Measurements from ENCODE around the gene PNPLA3. TPM values are rescaled to one million over a fixed set of nuclear protein-coding genes. Genes with fewer than 3 reads are reported as not detected.
A peak's percentile ranks its signal among the peaks of the same experiment; 100 is the strongest.

PNPLA3 gene
- total and polyA plus RNA-seq, 2 of the 4 experiments (the other 2 are of a cell fraction): 3.6 to 7.5 TPM

GRCh38 chr22:43895986-43896645, 27.5 kb upstream of the PNPLA3 start:
- ATAC-seq (ENCODE audit: low read depth) (no peak), DNase-seq (no peak)
- H2AFZ ChIP-seq (replicated peaks; ENCODE audit: low read length, poor library complexity): no peak overlapping the region
- H3K18ac ChIP-seq (ENCODE audit: low read depth, low read length): no peak overlapping the region
- H4K5ac ChIP-seq (ENCODE audit: low read depth, low read length): no peak overlapping the region
- H4K20me1 ChIP-seq (ENCODE audit: insufficient read depth, low read length): no peaks in the 10 kb centered on the region
- H2BK5ac ChIP-seq (ENCODE audit: low read depth, low read length, poor library complexity, severe bottlenecking): no peak overlapping the region
- dilution Hi-C loops (cut with HindIII; ENCODE audit: low sequenced_read_pairs, unreplicated experiment) (no loop called here), intact Hi-C loops (cut with micrococcal nuclease) (no loop called here), in situ Hi-C loops (cut with MboI; ENCODE audit: low sequenced_read_pairs) (no loop called here)
- no peak overlapping the region for H3K27ac ChIP-seq (ENCODE audit: insufficient read depth, low read length)
- no TSS peak for BruUV-seq (replicated peaks)
- H2AK9ac ChIP-seq (replicated peaks; ENCODE audit: low read depth, low read length, poor library complexity): no peak overlapping the region
- TF ChIP-seq, protein P1, sequence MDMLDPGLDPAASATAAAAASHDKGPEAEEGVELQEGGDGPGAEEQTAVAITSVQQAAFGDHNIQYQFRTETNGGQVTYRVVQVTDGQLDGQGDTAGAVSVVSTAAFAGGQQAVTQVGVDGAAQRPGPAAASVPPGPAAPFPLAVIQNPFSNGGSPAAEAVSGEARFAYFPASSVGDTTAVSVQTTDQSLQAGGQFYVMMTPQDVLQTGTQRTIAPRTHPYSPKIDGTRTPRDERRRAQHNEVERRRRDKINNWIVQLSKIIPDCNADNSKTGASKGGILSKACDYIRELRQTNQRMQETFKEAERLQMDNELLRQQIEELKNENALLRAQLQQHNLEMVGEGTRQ (IDR thresholded peaks at IDR 0.05; ENCODE audit: low read depth, low read length): no peak
- no peak for TF ChIP-seq BHLHE40 (IDR thresholded peaks at IDR 0.05; ENCODE audit: low read depth, low read length)
- TF ChIP-seq RAD21 (IDR thresholded peaks at IDR 0.05; ENCODE audit: low read length): no peak
- no peak for TF ChIP-seq RFX5 (IDR thresholded peaks at IDR 0.05; ENCODE audit: low read depth, low read length)
- no peak for TF ChIP-seq MAFK (IDR thresholded peaks at IDR 0.05; ENCODE audit: low read depth, low read length)
- TF ChIP-seq, protein P2, sequence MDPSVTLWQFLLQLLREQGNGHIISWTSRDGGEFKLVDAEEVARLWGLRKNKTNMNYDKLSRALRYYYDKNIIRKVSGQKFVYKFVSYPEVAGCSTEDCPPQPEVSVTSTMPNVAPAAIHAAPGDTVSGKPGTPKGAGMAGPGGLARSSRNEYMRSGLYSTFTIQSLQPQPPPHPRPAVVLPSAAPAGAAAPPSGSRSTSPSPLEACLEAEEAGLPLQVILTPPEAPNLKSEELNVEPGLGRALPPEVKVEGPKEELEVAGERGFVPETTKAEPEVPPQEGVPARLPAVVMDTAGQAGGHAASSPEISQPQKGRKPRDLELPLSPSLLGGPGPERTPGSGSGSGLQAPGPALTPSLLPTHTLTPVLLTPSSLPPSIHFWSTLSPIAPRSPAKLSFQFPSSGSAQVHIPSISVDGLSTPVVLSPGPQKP (IDR thresholded peaks at IDR 0.05; ENCODE audit: borderline replicate concordance, low read depth, low read length): no peak
- no peak for TF ChIP-seq MAZ (IDR thresholded peaks at IDR 0.05; ENCODE audit: borderline replicate concordance, low read depth, low read length)
- TF ChIP-seq CHD1 (IDR thresholded peaks at IDR 0.05; ENCODE audit: low read depth, low read length): no peak
- no peak for TF ChIP-seq NFE2L2 (IDR thresholded peaks at IDR 0.05; ENCODE audit: low read depth, low read length)
- no peak for TF ChIP-seq CTCF (conservative IDR thresholded peaks at IDR 0.05; ENCODE audit: low read depth, low read length)
- no peak for TF ChIP-seq CEBPB (IDR thresholded peaks at IDR 0.05; ENCODE audit: low read depth, low read length)
- no peak for TF ChIP-seq POLR2A (IDR thresholded peaks at IDR 0.05; ENCODE audit: low read depth, low read length)
- TF ChIP-seq FOS (IDR thresholded peaks at IDR 0.05; ENCODE audit: low read depth, low read length): no peak
- no peak for TF ChIP-seq RCOR1 (IDR thresholded peaks at IDR 0.05; ENCODE audit: insufficient replicate concordance, low read length)
- TF ChIP-seq SMC3 (IDR thresholded peaks at IDR 0.05; ENCODE audit: low read depth, low read length): no peak
- no peak for TF ChIP-seq MXI1 (IDR thresholded peaks at IDR 0.05; ENCODE audit: borderline replicate concordance, low read depth, low read length)
- H3K9me3 ChIP-seq (ENCODE audit: control insufficient read depth, insufficient read depth, low read length): no peaks in the 10 kb centered on the region
- peaks cover 13% of the 10 kb centered on the region for H3K9me1 ChIP-seq (ENCODE audit: insufficient read depth, low read length)
- H3K4ac ChIP-seq (ENCODE audit: low read depth, low read length): no peak overlapping the region
- H3K27me3 ChIP-seq (ENCODE audit: control insufficient read depth, insufficient read depth, low read length): peaks cover 16% of the 10 kb centered on the region
- H3K4me2 ChIP-seq (ENCODE audit: low read depth, low read length): no peak overlapping the region
- H4K91ac ChIP-seq (ENCODE audit: insufficient read depth, low read depth, low read length): no peak overlapping the region
- no peak overlapping the region for H3K9ac ChIP-seq (ENCODE audit: low read depth, low read length)
- 0 out of 2 replicates have a peak overlapping the region, but pooled peaks have one; percentile 24 for H2AK5ac ChIP-seq (ENCODE audit: low read depth, low read length)
- H3K4me3 ChIP-seq (ENCODE audit: insufficient read depth, low read depth, low read length): no peak overlapping the region
- no peak overlapping the region for H2BK120ac ChIP-seq (ENCODE audit: low read depth, low read length)
- H3K23ac ChIP-seq (ENCODE audit: low read depth, low read length): no peak overlapping the region
- no peak overlapping the region for H2BK20ac ChIP-seq (ENCODE audit: low read depth, low read length)
- ChIA-PET CTCF (no interaction called here), POLR2A (ENCODE audit: unreplicated experiment) (no interaction called here)
- no peak overlapping the region for H3K56ac ChIP-seq (ENCODE audit: extremely low read depth, insufficient read depth, low read length)
- no peak overlapping the region for H4K8ac ChIP-seq (ENCODE audit: low read depth in 2 of 2, low read length in 2 of 2)
- no peaks in the 10 kb centered on the region for H3K36me3 ChIP-seq (ENCODE audit: control insufficient read depth, insufficient read depth, low read length)
- WGBS, 2 experiments (ENCODE audit: extremely low coverage in 2 of 2, insufficient read length in 1 of 2): no CpG with 5 or more reads among the region's 11 CpGs
- H3K4me1 ChIP-seq (ENCODE audit: control insufficient read depth, insufficient read depth, low read length): peaks cover 23% of the 10 kb centered on the region
- H2BK15ac ChIP-seq (ENCODE audit: low read depth, low read length): no peak overlapping the region
- no peak overlapping the region for H3K14ac ChIP-seq (replicated peaks; ENCODE audit: low read depth, low read length)
- no peaks in the 10 kb centered on the region for H3K79me1 ChIP-seq (ENCODE audit: low read depth in 1 of 2, low read length in 2 of 2)
